Measurements from ENCODE around the gene DHRS7.

The DHRS7 gene, protein sequence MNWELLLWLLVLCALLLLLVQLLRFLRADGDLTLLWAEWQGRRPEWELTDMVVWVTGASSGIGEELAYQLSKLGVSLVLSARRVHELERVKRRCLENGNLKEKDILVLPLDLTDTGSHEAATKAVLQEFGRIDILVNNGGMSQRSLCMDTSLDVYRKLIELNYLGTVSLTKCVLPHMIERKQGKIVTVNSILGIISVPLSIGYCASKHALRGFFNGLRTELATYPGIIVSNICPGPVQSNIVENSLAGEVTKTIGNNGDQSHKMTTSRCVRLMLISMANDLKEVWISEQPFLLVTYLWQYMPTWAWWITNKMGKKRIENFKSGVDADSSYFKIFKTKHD

GRCh38 chr14:60164712-60165546 is at the start of gene DHRS7:
DHRS7 (minus strand) TSS chr14:60165398; CDS start chr14:60165309, 89 bp downstream.
- DNase-seq (ENCODE audit: low read depth): peak; percentile 72

DNA sequence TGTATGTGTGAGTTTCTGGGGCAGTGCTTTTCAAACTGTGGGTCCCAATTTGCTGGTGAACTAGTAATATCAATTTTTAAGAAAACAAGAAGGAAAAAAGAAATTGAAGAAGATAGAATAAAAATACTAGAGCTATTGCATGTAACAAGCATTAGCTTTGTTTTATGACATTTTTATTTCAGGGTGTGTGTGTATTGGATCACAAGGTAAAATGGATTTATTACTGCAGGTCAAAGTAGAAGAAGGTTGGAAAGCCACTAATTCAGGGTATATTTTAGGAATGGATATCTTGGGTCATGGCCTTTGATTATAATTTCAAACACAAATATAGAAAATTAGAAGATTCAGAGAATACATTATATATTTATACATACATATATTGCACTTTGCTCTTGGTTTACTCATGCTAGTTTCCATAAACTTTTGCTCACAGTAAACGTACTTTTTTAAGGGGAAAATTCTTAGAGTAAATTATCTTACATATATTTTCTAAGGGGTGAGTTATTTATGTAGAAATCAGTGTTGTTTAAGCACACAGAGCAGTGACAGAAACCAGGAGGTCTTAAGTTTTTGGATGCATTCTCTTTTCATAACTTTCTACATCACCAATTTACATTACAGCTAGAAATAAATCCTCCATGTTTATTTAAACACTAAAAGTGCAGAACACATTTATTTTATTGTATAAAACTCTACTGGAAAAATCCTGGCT is 49.4 kb upstream of the DHRS7 start:
- no peak for DNase-seq (ENCODE audit: low read depth)

- DNase-seq (ENCODE audit: low read depth): no peak
Observed at GRCh38 chr14:60214003-60214402, 48.8 kb upstream of the DHRS7 start.

DNA sequence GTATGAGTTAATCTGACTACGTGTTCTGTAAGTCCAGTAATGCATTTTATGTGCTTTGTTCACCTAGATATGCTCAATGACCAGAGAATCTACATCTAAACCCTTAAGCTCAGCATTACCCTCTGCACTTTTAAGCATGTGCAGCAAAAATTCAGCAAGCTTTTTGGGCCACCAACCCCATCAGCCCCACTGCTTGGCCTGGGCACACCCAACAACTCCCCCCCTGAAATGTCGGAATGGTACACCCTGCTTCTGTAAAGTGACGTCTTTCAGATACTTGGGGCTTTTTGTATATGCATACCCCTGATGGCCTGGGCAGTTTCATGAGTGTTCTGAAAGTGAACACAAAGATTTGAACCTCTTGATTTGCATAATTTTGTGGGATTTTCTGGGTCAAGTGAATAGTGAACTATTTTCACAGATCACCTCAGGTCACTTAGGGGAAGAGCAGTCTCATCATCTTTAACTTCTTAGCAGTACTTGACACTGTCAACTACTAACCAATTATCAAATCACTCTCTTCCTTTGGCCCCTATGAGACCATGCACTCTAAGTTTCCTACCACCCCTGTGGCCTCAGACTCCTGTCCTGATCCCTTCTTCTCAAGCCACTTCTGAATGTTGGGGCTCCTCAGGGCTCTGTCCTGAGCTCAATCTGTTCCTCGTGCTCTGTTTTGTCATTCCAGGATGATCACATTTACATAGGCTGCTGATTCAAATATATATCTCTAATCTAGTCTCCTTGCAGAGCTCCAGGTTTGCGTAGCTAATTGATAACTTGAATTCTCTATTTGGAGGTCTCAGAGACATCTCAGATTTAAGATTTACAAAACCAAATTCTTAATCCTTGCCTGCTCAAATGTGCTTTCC is 47.5 kb upstream of the DHRS7 start:
- DNase-seq (ENCODE audit: low read depth): no peak

- DNase-seq (ENCODE audit: low read depth): no peak
Observed at GRCh38 chr14:60211153-60211552, 46.0 kb upstream of the DHRS7 start.

DNA sequence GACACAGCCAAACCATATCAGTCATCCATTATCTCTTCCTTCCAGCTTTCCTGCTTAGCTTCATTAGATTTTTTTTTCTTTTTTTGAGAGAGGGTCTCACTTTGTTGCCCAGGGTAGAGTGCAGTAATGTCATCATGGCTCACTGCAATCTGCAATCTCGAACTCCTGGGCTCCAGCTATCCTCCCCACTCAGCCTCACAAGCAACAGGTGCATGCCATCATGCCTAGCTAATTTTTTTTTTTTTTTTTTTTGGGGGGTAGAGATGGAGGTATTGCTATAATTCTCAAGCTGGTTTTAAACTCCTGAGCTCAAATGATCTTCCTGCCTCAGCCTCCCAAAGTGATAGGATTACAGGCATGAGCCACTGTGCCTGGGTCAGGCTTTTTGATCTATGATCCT is 45.5 kb upstream of the DHRS7 start:
- no peak for DNase-seq (ENCODE audit: low read depth)

GRCh38 chr14:60206837-60207533 is 41.8 kb upstream of the DHRS7 start:
- no peak for DNase-seq (ENCODE audit: low read depth)

GRCh38 chr14:60206249-60206670 is 41.1 kb upstream of the DHRS7 start:
- DNase-seq (ENCODE audit: low read depth): no peak

- no peak for DNase-seq (ENCODE audit: low read depth)
Observed at GRCh38 chr14:60204843-60205774, 39.9 kb upstream of the DHRS7 start.

GRCh38 chr14:60204104-60204842 is 39.1 kb upstream of the DHRS7 start:
- no peak for DNase-seq (ENCODE audit: low read depth)

DNA sequence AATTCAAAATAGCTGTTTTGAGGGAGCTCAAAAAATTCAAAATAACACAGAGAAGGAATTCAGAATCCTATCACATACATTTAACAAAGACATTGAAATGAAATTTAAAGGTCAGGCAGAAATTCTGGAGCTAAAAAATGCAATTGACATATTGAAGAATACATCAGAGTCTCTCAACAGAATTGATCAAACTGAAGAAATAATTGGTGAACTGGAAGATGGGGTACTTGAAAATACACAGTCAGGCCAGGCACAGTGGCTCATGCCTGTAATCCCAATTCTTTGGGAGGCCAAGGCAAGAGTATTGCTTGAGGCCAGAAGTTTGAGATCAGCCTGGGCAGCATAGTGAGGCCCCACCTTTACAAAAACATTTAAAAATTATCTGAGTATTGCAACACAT is 34.1 kb upstream of the DHRS7 start:
- DNase-seq (ENCODE audit: low read depth): no peak

- DNase-seq (ENCODE audit: low read depth): no peak
Observed at GRCh38 chr14:60197629-60198303, 32.6 kb upstream of the DHRS7 start.

GRCh38 chr14:60196291-60196690 is 31.1 kb upstream of the DHRS7 start:
- no peak for DNase-seq (ENCODE audit: low read depth)

DNA sequence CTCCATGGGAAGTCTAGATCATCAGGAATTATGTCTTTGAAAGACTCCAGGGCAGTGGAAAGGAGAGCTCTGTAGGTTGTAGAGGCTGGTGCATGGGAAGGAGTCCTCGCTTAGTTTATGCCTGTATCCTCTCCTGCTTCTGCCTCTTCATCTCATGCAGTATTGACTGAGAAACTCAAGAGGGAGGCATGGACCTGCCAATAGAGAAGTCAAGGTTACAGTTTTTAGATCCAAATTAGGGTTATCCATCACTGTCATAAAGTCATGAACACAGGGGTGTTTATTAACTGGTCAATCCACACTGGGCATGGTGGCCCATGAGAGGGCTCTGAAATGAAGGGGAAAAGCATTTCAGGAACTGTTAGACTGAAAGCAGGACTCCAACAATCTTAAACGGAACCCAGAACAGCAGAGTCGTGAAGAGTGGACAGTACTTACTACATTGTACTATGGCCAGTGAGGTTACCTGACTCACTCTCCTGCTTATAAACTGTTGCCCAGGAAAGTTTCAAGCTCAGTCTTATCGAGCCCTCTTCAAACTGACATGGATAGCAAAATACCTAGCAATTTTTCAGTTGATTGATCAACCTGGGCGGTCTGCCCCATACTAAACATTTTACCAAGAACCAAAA is 30.1 kb upstream of the DHRS7 start:
- no peak for DNase-seq (ENCODE audit: low read depth)

DNA sequence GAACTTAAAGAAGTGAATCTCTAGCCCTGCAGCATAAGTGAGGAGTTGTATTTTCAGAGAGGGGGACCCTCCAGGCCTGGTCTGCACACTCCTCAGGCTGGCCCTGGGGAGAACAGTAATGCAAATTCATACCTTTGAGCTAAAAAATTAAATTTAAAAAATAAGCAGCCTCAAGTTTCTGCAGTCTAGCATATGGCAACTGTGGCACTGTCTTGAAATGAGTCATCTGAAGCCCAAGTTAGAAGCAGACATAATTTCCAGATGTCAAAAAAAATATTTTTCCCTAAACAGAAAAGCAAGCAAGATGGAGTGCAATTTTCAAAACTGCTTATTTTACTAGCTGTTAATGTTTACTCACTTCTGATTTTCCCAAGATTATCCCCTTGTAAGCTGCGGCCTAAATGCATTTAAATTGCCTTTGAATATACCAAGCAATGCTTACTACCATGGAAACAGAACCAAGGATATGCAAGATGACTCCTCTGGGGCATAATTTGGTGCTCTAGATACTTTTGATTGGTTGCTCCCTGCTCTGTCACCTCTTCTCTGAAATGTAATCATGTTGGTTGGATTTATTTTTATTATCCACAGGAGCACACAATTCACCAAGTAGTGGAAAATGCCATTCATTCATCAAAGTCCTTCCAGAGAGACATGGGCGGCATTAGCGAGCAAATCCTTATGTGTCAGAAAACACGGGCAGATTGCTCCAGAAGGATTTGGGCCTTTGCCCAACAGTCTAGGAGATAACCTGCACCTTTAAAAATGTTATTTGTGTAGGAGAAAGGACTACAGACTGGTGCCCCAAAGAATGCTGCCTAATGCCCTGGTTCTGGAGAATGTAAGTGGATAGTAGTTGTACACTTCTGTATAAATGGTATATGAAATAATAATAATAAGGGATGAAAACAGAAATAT is 25.0 kb upstream of the DHRS7 start:
- DNase-seq (ENCODE audit: low read depth): no peak

- DNase-seq (ENCODE audit: low read depth): no peak
Observed at GRCh38 chr14:60188696-60189095, 23.5 kb upstream of the DHRS7 start.

DNA sequence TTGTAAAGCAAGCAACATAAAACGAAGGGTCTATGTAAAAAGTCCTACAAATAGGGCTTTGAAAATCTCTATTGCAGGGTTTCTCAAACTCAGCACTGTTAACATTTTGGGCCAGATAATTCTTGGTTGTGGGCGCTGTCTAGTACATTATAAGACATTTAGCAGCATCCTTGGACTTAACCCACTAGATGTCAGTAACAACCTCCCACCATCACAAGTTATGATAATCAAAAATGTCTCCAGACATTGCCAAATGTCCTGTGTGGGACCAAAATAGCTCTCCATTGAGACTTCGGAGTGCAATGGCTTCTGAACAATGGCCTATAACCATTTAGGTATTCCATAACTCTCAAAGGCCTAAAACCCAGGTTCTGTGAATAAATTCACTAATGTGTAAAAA is 22.9 kb upstream of the DHRS7 start:
- no peak for DNase-seq (ENCODE audit: low read depth)

All from activated T-cell treated with anti-CD3 and anti-CD28 coated beads for 48 hours (primary cell).